HepG2 (cell line): ENCODE results near the gene KDM4B. TPM values are rescaled to one million over a fixed set of nuclear protein-coding genes. Genes with fewer than 3 reads are reported as not detected.

Experiments
- ATAC-seq: fragments of 200-7000 bp; cut with Tn5 transposase; 3 replicates; pipeline ENCODE4 v1.9.1; 2020; ENCODE audit warnings: mild to moderate bottlenecking, moderate library complexity
- BruUV-seq: library from RNA; stranded (reverse); fragments of 400-500 nt; replicated peaks from 2 replicates; lab custom pipeline; 2021; lab: Mats Ljungman, UMichigan
- CTCF ChIA-PET: fragments of 300-600 bp; formaldehyde crosslinking; extraction: SDS; loops from one replicate; lab custom pipeline; 2021; ENCODE audit warnings: low total read pairs, inconsistent platforms, low intra/inter-chr PET ratio; lab: Yijun Ruan, JAX
- POLR2A ChIA-PET: fragments of 350-600 bp; sonication (Branson Sonifier 250); formaldehyde crosslinking; loops from one replicate; lab custom pipeline; 2020; ENCODE audit warnings: antibody characterized with exemption, inconsistent platforms; lab: Yijun Ruan, JAX
- DNase-seq: peaks from one replicate; pipeline ENCODE4 v3.0.0-alpha.2; 2015; ENCODE audit warnings: low spot score
- FAIRE-seq: peaks from 3 replicates; lab custom pipeline; 2011; peaks lifted over from hg19 to GRCh38; lab: Jason Lieb, UNC
- H2AFZ ChIP-seq: one replicate; pipeline ENCODE4 v1.6.1; 2011; ENCODE audit warnings: low read length, inconsistent platforms
- H3K27ac ChIP-seq: fragments of 300-600 bp; 3 replicates; pipeline ENCODE4 v1.8.0; 2011; ENCODE audit warnings: mixed run types, mild to moderate bottlenecking, mixed read lengths, low read length, inconsistent platforms; ENCODE audit not compliant: insufficient read depth; ENCODE audit errors: extremely low read length
- H3K27me3 ChIP-seq, 2 experiments: fragments of 200-600 bp in 1 of 2; 2 replicates in 1 of 2; 3 replicates in 1 of 2; pipeline versions ENCODE4 v1.6.0 to v1.8.0; 2011; ENCODE audit warnings: low read length in 2 of 2, mild to moderate bottlenecking in 2 of 2, moderate library complexity in 2 of 2, inconsistent platforms in 1 of 2; ENCODE audit not compliant: insufficient read depth in 2 of 2, control insufficient read depth in 1 of 2
- H3K36me3 ChIP-seq, 2 experiments: fragments of 200-600 bp in 1 of 2; replicated peaks in 1 of 2; 2 replicates in 1 of 2; 3 replicates in 1 of 2; pipeline versions ENCODE4 v1.5.1 to v1.8.0; 2011; ENCODE audit warnings: low read length in 2 of 2, inconsistent platforms in 1 of 2; ENCODE audit not compliant: insufficient read depth in 2 of 2, control insufficient read depth in 1 of 2
- H3K4me1 ChIP-seq: 2 replicates; pipeline ENCODE4 v1.5.1; 2012; ENCODE audit warnings: low read length, inconsistent platforms; ENCODE audit not compliant: insufficient read depth
- H3K4me2 ChIP-seq: 2 replicates; pipeline ENCODE4 v1.6.0; 2011; ENCODE audit warnings: low read depth, low read length, inconsistent platforms
- H3K4me3 ChIP-seq, 3 experiments: fragments of 200-600 bp in 1 of 3; sonication (generic), shearing (Covaris generic) in 1 of 3; replicated peaks in 1 of 3; 2 replicates each; pipeline ENCODE4 v1.5.1; 2011 to 2016; ENCODE audit warnings: low read length in 3 of 3, inconsistent platforms in 2 of 3, low read depth in 2 of 3, mild to moderate bottlenecking in 2 of 3, control low read depth in 1 of 3, mixed read lengths in 1 of 3; ENCODE audit not compliant: insufficient read depth in 1 of 3
- H3K79me2 ChIP-seq: one replicate; pipeline ENCODE4 v1.6.1; 2011; ENCODE audit warnings: low read length, inconsistent platforms; ENCODE audit not compliant: insufficient read depth
- H3K9ac ChIP-seq: 2 replicates; pipeline ENCODE4 v1.6.0; 2011; ENCODE audit warnings: mild to moderate bottlenecking, low read depth, low read length, inconsistent platforms; ENCODE audit not compliant: insufficient read depth
- H3K9me3 ChIP-seq: 2 replicates; pipeline ENCODE4 v1.5.1; 2012; ENCODE audit warnings: mild to moderate bottlenecking, low read length
- H4K20me1 ChIP-seq: 2 replicates; pipeline ENCODE4 v1.6.0; 2011; ENCODE audit warnings: inconsistent platforms, mild to moderate bottlenecking, low read length, moderate library complexity; ENCODE audit not compliant: insufficient read depth
- CHCHD3 ChIP-seq: sonication (generic); formaldehyde crosslinking; IDR thresholded peaks from 2 replicates; pipeline ENCODE4 v1.8.0; 2022; ENCODE audit warnings: mild to moderate bottlenecking, missing genetic modification reagents, moderate library complexity
- DRAP1 ChIP-seq: IDR thresholded peaks from 2 replicates; pipeline ENCODE4 v1.6.1; 2016; ENCODE audit warnings: missing genetic modification reagents, missing compliant biosample characterization
- MXD1 ChIP-seq: sonication (generic); formaldehyde crosslinking; IDR thresholded peaks from 2 replicates; pipeline ENCODE4 v1.4.0; 2020; ENCODE audit warnings: mild to moderate bottlenecking, missing genetic modification reagents
- NCOA5 ChIP-seq: sonication (generic); formaldehyde crosslinking; IDR thresholded peaks from 2 replicates; pipeline ENCODE4 v1.4.0; 2020; ENCODE audit warnings: missing genetic modification reagents
- SATB2 ChIP-seq: sonication (generic); formaldehyde crosslinking; IDR thresholded peaks from 2 replicates; pipeline ENCODE4 v1.5.0; 2020; ENCODE audit warnings: missing genetic modification reagents
- SNAPC2 ChIP-seq: sonication (generic); formaldehyde crosslinking; IDR thresholded peaks from 2 replicates; pipeline ENCODE4 v1.8.1; 2022; ENCODE audit warnings: mild to moderate bottlenecking, missing genetic modification reagents
- ZFAT ChIP-seq: sonication (generic); formaldehyde crosslinking; conservative IDR thresholded peaks from 2 replicates; pipeline ENCODE4 v1.8.1; 2023; ENCODE audit warnings: missing genetic modification reagents, inconsistent platforms
- ZFP36L1 ChIP-seq: sonication (generic); formaldehyde crosslinking; IDR thresholded peaks from 2 replicates; pipeline ENCODE4 v1.8.0; 2022; ENCODE audit warnings: mild to moderate bottlenecking, missing genetic modification reagents, moderate library complexity
- ZNF260 ChIP-seq: sonication (generic); formaldehyde crosslinking; IDR thresholded peaks from 2 replicates; pipeline ENCODE4 v1.4.0; 2020; ENCODE audit warnings: missing genetic modification reagents, low read depth, mild to moderate bottlenecking, borderline replicate concordance
- ZNF678 ChIP-seq: sonication (generic); formaldehyde crosslinking; IDR thresholded peaks from 2 replicates; pipeline ENCODE4 v1.4.0; 2020; ENCODE audit warnings: mild to moderate bottlenecking, missing genetic modification reagents
- ZNF687 ChIP-seq: sonication (generic); formaldehyde crosslinking; IDR thresholded peaks from 2 replicates; pipeline ENCODE4 v1.5.1; 2020; ENCODE audit warnings: mild to moderate bottlenecking, missing genetic modification reagents, moderate library complexity
- ZNF776 ChIP-seq: sonication (generic); formaldehyde crosslinking; IDR thresholded peaks from 2 replicates; pipeline ENCODE4 v1.4.0; 2020; ENCODE audit warnings: mild to moderate bottlenecking, missing genetic modification reagents
- WGBS: methylation state at CpG from one replicate; pipeline ENCODE4 v1.1.6; 2017; ENCODE audit warnings: low lambda C conversion rate; 5-methylcytosine and 5-hydroxymethylcytosine counted together
- in situ Hi-C: cut with HindIII; loops from 2 replicates; pipeline ENCODE4 v1.10.0; 2017; ENCODE audit warnings: low pct_unique_long_range_greater_than_20kb; ENCODE audit not compliant: extremely low pct_ligation_motif_present
- intact Hi-C: fragments of 100-400 bp; cut with micrococcal nuclease; formaldehyde crosslinking; loops from one replicate; pipeline ENCODE4 v1.10.0; 2022; ENCODE audit not compliant: unreplicated experiment
- polyA plus RNA-seq, 8 experiments: library from polyadenylated mRNA; depleted of rRNA in 3 of 8; stranded (reverse) in 7 of 8; unstranded in 1 of 8; fragments of >200 nt; fragmentation: Illumina TruSeq in 4 of 8; extraction: Trizol in 4 of 8; gene quantifications; 2 replicates each; pipeline versions ENCODE4 v1.2.1 to v1.2.3, GENCODE V29; 2011 to 2016; ENCODE audit warnings: low read depth in 4 of 8, missing spikeins in 1 of 8, mixed read lengths in 1 of 8; ENCODE audit not compliant: insufficient read depth in 1 of 8
- total RNA-seq, 5 experiments: library from RNA; depleted of rRNA; stranded (reverse); fragments of >200 nt; fragmentation: Illumina TruSeq; extraction: Trizol; gene quantifications; 2 replicates each; pipeline ENCODE4 v1.2.3, GENCODE V29; 2016; ENCODE audit warnings: low read depth in 1 of 5
- TF ChIP-seq, protein P1 (sequence below): sonication (generic); formaldehyde crosslinking; IDR thresholded peaks from 2 replicates; pipeline ENCODE4 v1.8.0; 2023; ENCODE audit warnings: mild to moderate bottlenecking, missing genetic modification reagents

KDM4B gene
- total and polyA plus RNA-seq, 2 of the 13 experiments (the other 11 are each of a cell fraction or from before 2014, with no cell fraction given), result 4.9 to 14.6 TPM

DNA sequence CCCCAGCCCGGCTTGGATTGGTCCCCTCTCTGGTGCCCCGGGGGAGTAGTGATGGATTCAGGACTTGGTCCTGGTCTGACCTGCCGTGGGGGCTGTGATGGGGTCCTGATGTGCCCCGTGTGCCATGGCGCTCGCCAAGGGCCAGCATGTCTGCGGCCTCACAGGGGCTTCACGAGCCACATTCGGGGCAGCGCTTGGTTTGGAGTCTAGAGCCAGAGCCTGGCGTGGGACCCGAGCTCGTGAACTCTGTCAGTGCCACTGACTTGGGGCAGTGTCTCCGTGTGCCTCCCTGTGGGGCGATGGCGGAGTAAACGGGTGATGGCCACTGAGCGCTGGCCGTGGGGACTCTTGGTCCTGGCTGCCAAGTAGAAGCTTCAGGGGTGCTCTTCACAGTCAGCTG lies 17.1 kb downstream of the KDM4B start:
- Histone ChIP-seq H3K27ac (no peak overlapping the region), H3K4me1 (0 out of 2 replicates have a peak, but pooled peaks cover under 1% of the 10 kb centered on the region), H3K9me3 (no peaks in the 10 kb centered on the region), H3K4me3 (no peak overlapping the region), H4K20me1 (peaks cover 52% of the 10 kb centered on the region), H3K9ac (no peak overlapping the region), H3K4me2 (no peak overlapping the region), H2AFZ (no peak overlapping the region), H3K36me3 (peaks cover 4 to 6% of the 10 kb centered on the region in 2 experiments; a peak in 3 of 5 replicates), H3K27me3 (no peaks in the 10 kb centered on the region), H3K79me2 (peaks cover 59% of the 10 kb centered on the region)
- intact Hi-C loops (no loop called here), in situ Hi-C loops (no loop called here)
- TF ChIP-seq ZNF687, result peak; percentile 22; the same call in 1 of the 2 replicates
- no peak for TF ChIP-seq ZNF678 (CRISPR knock-in tag)
- DNase-seq (no peak), ATAC-seq (no peak), FAIRE-seq (no peak)
- WGBS, result 86% methylated on average over 4 of the region's 19 CpGs
- CTCF ChIA-PET, result no interaction called here
- BruUV-seq, result no TSS peak
- POLR2A ChIA-PET, result no interaction called here

- no peaks in the 10 kb centered on the region for H3K27me3 ChIP-seq
- ATAC-seq (no peak), FAIRE-seq (no peak), DNase-seq (no peak)
- H3K4me1 ChIP-seq, result peaks cover 5% of the 10 kb centered on the region
- peaks cover 5% of the 10 kb centered on the region in 2 experiments; a peak in 3 of 5 replicates for H3K36me3 ChIP-seq
- ChIA-PET POLR2A (no interaction called here), CTCF (no interaction called here)
- no peak overlapping the region for H3K4me2 ChIP-seq
- no peak overlapping the region for H3K9ac ChIP-seq
- TF ChIP-seq ZNF260 (CRISPR knock-in tag) (no peak), SNAPC2 (CRISPR knock-in tag) (no peak), SATB2 (CRISPR knock-in tag) (no peak), ZFP36L1 (CRISPR knock-in tag) (no peak), CHCHD3 (CRISPR knock-in tag) (no peak), DRAP1 (no peak), MXD1 (CRISPR knock-in tag) (no peak), NCOA5 (CRISPR knock-in tag) (no peak), ZFAT (CRISPR knock-in tag) (no peak), ZNF776 (CRISPR knock-in tag) (no peak)
- TF ChIP-seq, protein P1, sequence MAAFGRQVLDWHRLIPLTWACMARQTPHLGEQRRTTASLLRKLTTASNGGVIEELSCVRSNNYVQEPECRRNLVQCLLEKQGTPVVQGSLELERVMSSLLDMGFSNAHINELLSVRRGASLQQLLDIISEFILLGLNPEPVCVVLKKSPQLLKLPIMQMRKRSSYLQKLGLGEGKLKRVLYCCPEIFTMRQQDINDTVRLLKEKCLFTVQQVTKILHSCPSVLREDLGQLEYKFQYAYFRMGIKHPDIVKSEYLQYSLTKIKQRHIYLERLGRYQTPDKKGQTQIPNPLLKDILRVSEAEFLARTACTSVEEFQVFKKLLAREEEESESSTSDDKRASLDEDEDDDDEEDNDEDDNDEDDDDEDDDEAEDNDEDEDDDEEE (CRISPR knock-in tag), result no peak
- H3K79me2 ChIP-seq, result peaks cover 58% of the 10 kb centered on the region
- BruUV-seq, result no TSS peak
- H2AFZ ChIP-seq, result no peak overlapping the region
- H3K4me3 ChIP-seq, result no peak overlapping the region
- no peak overlapping the region for H3K27ac ChIP-seq
- WGBS, result 98% methylated on average over 19 of the region's 19 CpGs
- H3K9me3 ChIP-seq, result no peaks in the 10 kb centered on the region
- in situ Hi-C loops, result no loop called here
- peaks cover 52% of the 10 kb centered on the region for H4K20me1 ChIP-seq
- intact Hi-C loops, result no loop called here
These were observed 17.6 kb downstream of the KDM4B start for GRCh38 chr19:4986471-4986891.
